Fibroblast of lung (primary cell): ENCODE results near the gene CHCHD2.

ENCODE experiments used
- CTCF ChIP-seq, 2 donors: IDR thresholded peaks in 1 of 2; conservative IDR thresholded peaks in 1 of 2; 1 replicate in 1 of 2; 2 replicates in 1 of 2; pipeline ENCODE4 v1.5.1; 2011 to 2012; ENCODE audit warnings: low read length in 2 of 2, control low read depth in 1 of 2, inconsistent platforms in 1 of 2, low read depth in 1 of 2, mild to moderate bottlenecking in 1 of 2
- EZH2 ChIP-seq: IDR thresholded peaks from 2 replicates; pipeline ENCODE4 v1.5.1; 2012; ENCODE audit warnings: low read length, control low read depth, mild to moderate bottlenecking; ENCODE audit errors: missing control alignments

- TF ChIP-seq CTCF (conservative IDR thresholded peaks at IDR 0.05 in 1 of 2, IDR thresholded peaks at IDR 0.05 in 1 of 2; ENCODE audit: low read depth in 1 of 2, low read length in 2 of 2) (no peak), EZH2 (no peak)
These were observed 4.3 kb upstream of the CHCHD2 start for GRCh38 chr7:56110611-56111010.
